Neural progenitor cell (in vitro differentiated cells): ENCODE data around the gene RBBP5. TPM values are rescaled to one million over a fixed set of nuclear protein-coding genes. Genes with fewer than 3 reads are reported as not detected.

Source experiments
- DNase-seq: peaks from one replicate; pipeline ENCODE4 v3.0.0-alpha.2; 2016; ENCODE audit warnings: low spot score
- H2AFZ ChIP-seq: fragments of 200-600 bp; sonication (generic); replicated peaks from 2 replicates; pipeline ENCODE4 v1.6.1; 2016; ENCODE audit warnings: antibody characterized with exemption
- H3F3A ChIP-seq: fragments of 200-600 bp; sonication (generic); 2 replicates; pipeline ENCODE4 v1.6.1; 2016; ENCODE audit warnings: antibody characterized with exemption, low read depth
- H3K27ac ChIP-seq: fragments of 200-600 bp; sonication (generic); 2 replicates; pipeline ENCODE4 v1.5.1; 2016; ENCODE audit warnings: mild to moderate bottlenecking
- H3K27me3 ChIP-seq: fragments of 200-600 bp; sonication (generic); 2 replicates; pipeline ENCODE4 v1.6.1; 2016; ENCODE audit warnings: mild to moderate bottlenecking, moderate library complexity
- H3K36me3 ChIP-seq: fragments of 200-600 bp; sonication (generic); 2 replicates; pipeline ENCODE4 v1.5.1; 2016
- H3K4me1 ChIP-seq: fragments of 200-600 bp; sonication (generic); 2 replicates; pipeline ENCODE4 v1.6.1; 2016; ENCODE audit warnings: mixed run types
- H3K4me2 ChIP-seq: fragments of 200-600 bp; sonication (generic); 2 replicates; pipeline ENCODE4 v1.6.1; 2016
- H3K4me3 ChIP-seq: fragments of 200-600 bp; sonication (generic); 2 replicates; pipeline ENCODE4 v1.5.1; 2016
- H3K79me2 ChIP-seq: fragments of 200-600 bp; sonication (generic); 2 replicates; pipeline ENCODE4 v1.6.1; 2016; ENCODE audit warnings: low read depth
- H3K9ac ChIP-seq: fragments of 200-600 bp; sonication (generic); 2 replicates; pipeline ENCODE4 v1.6.1; 2016
- H3K9me3 ChIP-seq: fragments of 200-600 bp; sonication (generic); 2 replicates; pipeline ENCODE4 v1.5.1; 2016; ENCODE audit warnings: low read depth
- H4K20me1 ChIP-seq: fragments of 200-600 bp; sonication (generic); 2 replicates; pipeline ENCODE4 v1.6.1; 2016; ENCODE audit warnings: low read depth
- H3K27ac Mint-ChIP-seq: 3 replicates; pipeline ENCODE4 v1.8.0; 2021; ENCODE audit warnings: mixed read lengths
- H3K27me3 Mint-ChIP-seq: 2 replicates; pipeline ENCODE4 v1.8.0; 2022; ENCODE audit warnings: low read depth, mild to moderate bottlenecking, inconsistent platforms, moderate library complexity, mixed read lengths; ENCODE audit not compliant: insufficient read depth
- H3K36me3 Mint-ChIP-seq: 3 replicates; pipeline ENCODE4 v1.8.0; 2021; ENCODE audit warnings: mixed read lengths
- H3K4me1 Mint-ChIP-seq: 3 replicates; pipeline ENCODE4 v1.8.0; 2021; ENCODE audit warnings: mixed read lengths
- H3K4me3 Mint-ChIP-seq: 3 replicates; pipeline ENCODE4 v1.8.0; 2021; ENCODE audit warnings: mild to moderate bottlenecking, moderate library complexity, mixed read lengths
- H3K9me3 Mint-ChIP-seq: 3 replicates; pipeline ENCODE4 v1.8.0; 2020; ENCODE audit warnings: mixed read lengths
- CTCF ChIP-seq: fragments of 200-600 bp; sonication (generic); IDR thresholded peaks from 2 replicates; pipeline ENCODE4 v1.5.1; 2017; ENCODE audit warnings: antibody characterized with exemption, mild to moderate bottlenecking
- EZH2 ChIP-seq: fragments of 200-600 bp; sonication (generic); IDR thresholded peaks from 2 replicates; pipeline ENCODE4 v1.6.1; 2017; ENCODE audit warnings: antibody characterized with exemption, mild to moderate bottlenecking, moderate library complexity
- EZH2phosphoT487 ChIP-seq: fragments of 200-600 bp; sonication (generic); IDR thresholded peaks from 2 replicates; pipeline ENCODE4 v1.6.1; 2017; ENCODE audit warnings: antibody characterized with exemption
- total RNA-seq: library from RNA; depleted of rRNA; stranded (reverse); fragments of >200 nt; gene quantifications from 2 replicates; pipeline ENCODE4 v1.2.3, GENCODE V29; 2015; ENCODE audit warnings: low replicate concordance

RBBP5 gene
- total RNA-seq, 1 donor from 2014 or later: 30.1 TPM

GRCh38 chr1:205088341-205088740 is 33.4 kb downstream of the RBBP5 start:
- TF ChIP-seq EZH2: no peak
- no peak for TF ChIP-seq EZH2phosphoT487
- no peak for TF ChIP-seq CTCF

GRCh38 chr1:205084360-205084759 is 37.4 kb downstream of the RBBP5 start, which contains the start of gene TMEM81:
TSS of gene TMEM81 (minus strand) at chr1:205084460. CDS start at chr1:205084320, 140 bp downstream.
- Histone ChIP-seq H2AFZ (no peak within 1 kb of the TSS), H3K79me2 (no peaks in the 10 kb centered on the region), H3K4me1 (peaks cover 7% of the 10 kb centered on the region), H3K4me3 (no peak within 1 kb of the TSS), H4K20me1 (peaks cover 9% of the 10 kb centered on the region), H3K36me3 (no peaks in the 10 kb centered on the region), H3K4me2 (no peak within 1 kb of the TSS), H3K27me3 (no peaks in the 10 kb centered on the region), H3K9ac (no peak within 1 kb of the TSS), H3F3A (peaks cover 14% of the 10 kb centered on the region), H3K27ac (no peak within 1 kb of the TSS), H3K9me3 (no peaks in the 10 kb centered on the region)
- H3K4me3 Mint-ChIP-seq: no peak within 1 kb of the TSS
- no peaks in the 10 kb centered on the region for H3K27me3 Mint-ChIP-seq
- H3K4me1 Mint-ChIP-seq: peaks cover 15% of the 10 kb centered on the region
- DNase-seq: no peak
- H3K36me3 Mint-ChIP-seq: peaks cover 32% of the 10 kb centered on the region
- H3K9me3 Mint-ChIP-seq: no peaks in the 10 kb centered on the region
- no peak for TF ChIP-seq CTCF
- TF ChIP-seq EZH2: no peak
- no peak for TF ChIP-seq EZH2phosphoT487
- H3K27ac Mint-ChIP-seq: no peak within 1 kb of the TSS

More at GRCh38 chr1:205088341-205088740, 33.4 kb downstream of the RBBP5 start:
- Histone ChIP-seq H3F3A (peaks cover 2% of the 10 kb centered on the region), H3K4me1 (no peaks in the 10 kb centered on the region), H3K79me2 (no peaks in the 10 kb centered on the region), H3K4me3 (no peak overlapping the region), H3K27ac (no peak overlapping the region), H3K9ac (no peak overlapping the region), H2AFZ (no peak overlapping the region), H3K27me3 (no peaks in the 10 kb centered on the region), H3K36me3 (no peaks in the 10 kb centered on the region), H3K9me3 (no peaks in the 10 kb centered on the region), H3K4me2 (no peak overlapping the region), H4K20me1 (peaks cover under 1% of the 10 kb centered on the region)
- no peak overlapping the region for H3K4me3 Mint-ChIP-seq
- no peaks in the 10 kb centered on the region for H3K27me3 Mint-ChIP-seq
- no peak for DNase-seq
- H3K4me1 Mint-ChIP-seq: peaks cover 3% of the 10 kb centered on the region
- H3K9me3 Mint-ChIP-seq: no peaks in the 10 kb centered on the region
- H3K27ac Mint-ChIP-seq: no peak overlapping the region
- H3K36me3 Mint-ChIP-seq: peaks cover 34% of the 10 kb centered on the region

GRCh38 chr1:205082431-205082830 is 39.3 kb downstream of the RBBP5 start:
- H3K27ac Mint-ChIP-seq: no peak overlapping the region
- no peak overlapping the region for H3K4me3 Mint-ChIP-seq
- Histone ChIP-seq H3K4me2 (no peak overlapping the region), H3K27ac (no peak overlapping the region), H3K27me3 (no peaks in the 10 kb centered on the region), H3K36me3 (no peaks in the 10 kb centered on the region), H3K4me3 (no peak overlapping the region), H4K20me1 (peaks cover 9% of the 10 kb centered on the region), H3K79me2 (no peaks in the 10 kb centered on the region), H2AFZ (no peak overlapping the region), H3K9me3 (no peaks in the 10 kb centered on the region), H3F3A (peaks cover 14% of the 10 kb centered on the region), H3K9ac (no peak overlapping the region), H3K4me1 (peaks cover 7% of the 10 kb centered on the region)
- no peaks in the 10 kb centered on the region for H3K9me3 Mint-ChIP-seq
- peaks cover 19% of the 10 kb centered on the region for H3K36me3 Mint-ChIP-seq
- TF ChIP-seq EZH2phosphoT487 (no peak), EZH2 (no peak), CTCF (no peak)
- peak; percentile 64 for DNase-seq
- peaks cover 15% of the 10 kb centered on the region for H3K4me1 Mint-ChIP-seq
- H3K27me3 Mint-ChIP-seq: no peaks in the 10 kb centered on the region
